Measurements from ENCODE around the gene AMZ2.
A peak's percentile ranks its signal among the peaks of the same experiment; 100 is the strongest.

The AMZ2 gene

GRCh38 chr17:68292689-68293040, 44.8 kb downstream of the AMZ2 start:
- no peak for DNase-seq

DNA sequence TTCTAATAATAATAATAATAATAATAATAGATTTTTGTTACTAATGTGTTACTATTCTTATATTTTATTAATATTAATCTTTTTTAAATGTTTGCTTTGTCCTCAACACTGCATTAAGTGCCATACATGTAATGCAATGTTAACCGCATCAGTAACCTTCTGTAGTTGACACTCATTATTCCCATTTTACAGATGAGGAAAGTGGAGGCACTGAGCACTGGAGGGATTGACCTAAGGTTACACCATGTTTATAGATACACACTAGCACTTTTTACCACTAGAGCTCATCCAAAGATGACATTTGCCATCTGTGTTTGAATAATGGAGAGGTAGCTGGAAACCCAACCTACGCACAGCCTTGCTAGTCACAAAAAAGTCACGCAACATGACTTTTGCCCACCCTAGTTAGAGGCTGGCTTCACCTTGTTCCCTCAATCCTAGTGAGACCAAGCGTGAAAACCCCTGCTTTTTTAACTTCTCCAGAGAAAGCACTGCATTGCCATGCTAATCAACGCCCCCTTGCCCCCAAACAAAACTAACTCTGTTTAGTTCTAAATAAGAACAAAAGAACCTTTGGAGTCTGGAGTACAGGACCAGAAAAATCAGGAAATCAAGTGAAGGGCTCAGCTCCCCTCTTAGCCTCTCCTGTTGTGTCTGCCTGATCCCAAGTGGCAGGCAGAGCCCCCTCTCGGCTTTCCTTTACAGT, 45.8 kb downstream of the AMZ2 start:
- DNase-seq: no peak

DNA sequence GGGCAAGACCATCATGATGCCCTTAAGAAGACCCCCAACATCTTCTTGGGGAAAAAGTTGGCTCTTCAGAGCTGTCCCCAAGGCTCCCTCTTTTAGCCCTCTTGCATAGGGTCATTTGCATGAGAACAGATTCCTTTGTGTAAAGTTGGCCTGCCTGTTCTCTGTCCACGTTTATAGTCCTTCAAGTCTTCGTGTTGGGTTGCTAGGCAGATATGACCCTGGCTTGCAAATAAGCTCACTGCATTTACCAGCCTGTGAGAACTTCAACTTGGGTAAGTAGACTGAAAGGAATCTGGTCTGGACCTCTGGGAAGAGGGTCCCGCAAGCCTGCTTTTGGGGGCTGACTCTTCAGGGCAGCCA, 46.3 kb downstream of the AMZ2 start:
- no peak for DNase-seq

GRCh38 chr17:68294617-68295016, 46.8 kb downstream of the AMZ2 start:
- no peak for DNase-seq

DNA sequence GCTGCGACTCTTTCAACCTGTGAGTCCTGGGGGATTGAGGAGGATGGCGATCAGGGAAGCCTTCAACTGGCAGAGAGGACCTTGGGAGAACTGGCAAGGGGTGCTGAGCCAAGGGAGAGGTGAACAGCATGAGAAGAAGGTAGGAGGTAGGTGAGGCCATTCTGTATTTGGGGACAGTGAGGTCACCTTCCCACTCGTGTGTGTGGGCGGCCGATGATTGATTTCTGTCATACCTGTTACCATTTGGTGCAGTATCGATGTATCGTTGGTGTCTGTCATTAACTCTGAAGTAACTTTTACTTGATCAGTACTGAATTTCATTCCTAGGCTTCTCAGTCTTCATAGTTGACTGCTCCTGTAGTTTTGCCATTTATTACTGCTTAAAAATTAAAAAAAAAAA, 47.2 kb downstream of the AMZ2 start:
- DNase-seq: no peak

DNA sequence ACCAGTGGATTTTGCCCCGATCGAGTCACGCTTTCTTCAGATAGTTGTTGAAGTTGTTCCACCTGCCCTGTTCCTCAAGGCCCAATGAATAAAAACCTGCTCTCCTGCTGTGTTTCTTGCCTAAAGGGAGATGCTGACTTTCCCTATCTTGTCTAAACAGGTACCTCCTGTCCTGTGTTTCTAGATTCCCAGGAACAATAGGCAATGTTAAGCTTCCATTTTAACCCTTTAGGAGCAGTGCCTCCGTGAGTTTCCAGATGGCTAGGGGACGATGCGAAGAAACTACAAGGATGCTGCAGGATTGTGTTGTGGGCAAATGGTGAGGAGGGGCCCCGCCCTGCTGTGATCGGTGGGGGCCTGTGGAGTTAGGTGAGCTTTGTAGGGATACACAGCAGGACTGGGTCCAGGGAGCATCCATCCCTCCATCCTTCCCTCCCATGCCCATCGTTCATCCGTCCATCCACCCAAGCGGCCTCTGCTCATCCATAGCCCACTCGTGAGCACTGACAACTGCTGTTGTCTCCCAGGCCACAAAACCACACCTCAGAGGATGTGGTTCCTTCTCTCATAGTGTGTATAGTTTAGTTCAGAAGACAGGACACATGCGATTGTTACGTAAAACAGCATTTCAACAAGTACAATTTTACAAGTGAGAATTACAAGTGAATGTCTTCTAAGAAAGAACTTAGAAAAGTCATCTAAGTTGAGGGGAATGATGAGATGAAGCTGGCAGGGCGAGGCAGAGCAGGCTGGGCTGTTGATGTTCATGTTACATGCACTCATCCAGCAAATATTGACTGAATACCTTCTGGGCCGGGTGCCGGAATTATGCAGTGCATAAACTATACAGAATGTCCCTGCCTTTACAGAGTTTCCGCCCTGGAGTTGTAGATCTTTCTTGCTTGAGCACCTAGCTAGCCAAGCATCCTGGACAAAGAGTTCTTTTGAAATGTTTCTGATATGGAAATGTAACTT, 48.7 kb downstream of the AMZ2 start:
- no peak for DNase-seq

- no peak for DNase-seq
Observed at GRCh38 chr17:68297195-68297594, 49.4 kb downstream of the AMZ2 start.

DNA sequence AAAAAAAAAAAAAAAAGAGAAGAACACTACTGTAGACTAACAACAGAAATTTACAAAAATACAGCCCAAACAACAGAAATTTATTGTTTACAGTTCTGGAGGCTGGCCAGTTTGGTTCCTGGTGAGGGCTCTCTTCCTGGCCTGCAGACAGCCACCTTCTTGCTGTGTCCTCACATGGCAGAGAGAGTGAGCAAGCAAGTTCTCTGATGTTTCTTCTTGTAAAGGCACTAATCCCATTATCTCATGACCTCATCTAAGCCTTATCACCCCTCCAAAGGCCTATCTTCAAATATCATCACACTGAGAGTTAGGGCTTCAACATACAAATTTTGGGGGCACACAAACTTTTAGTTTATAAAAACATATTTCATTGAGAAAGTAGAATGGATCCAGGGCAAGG, 50.8 kb downstream of the AMZ2 start:
- no peak for DNase-seq

DNA sequence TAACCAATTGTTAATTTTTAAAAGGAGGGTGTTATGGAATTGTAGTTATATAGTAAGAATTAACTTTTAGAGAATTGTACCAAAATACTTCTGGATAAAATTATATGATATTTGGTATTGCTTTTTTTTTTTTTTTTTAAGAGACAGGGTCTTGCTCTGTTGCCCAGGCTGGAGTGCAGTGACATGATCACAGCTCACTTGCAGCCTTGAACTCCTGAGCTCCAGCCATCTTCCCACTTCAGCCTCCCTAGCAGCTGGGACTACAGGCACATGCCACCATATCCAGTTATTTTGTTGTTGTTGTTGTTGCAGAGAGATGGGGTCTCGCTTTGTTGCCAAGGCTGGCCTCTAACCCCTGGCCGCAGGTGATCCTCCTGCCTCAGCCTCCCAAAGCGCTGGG, 52.0 kb downstream of the AMZ2 start:
- no peak for DNase-seq

- DNase-seq: no peak
Observed at GRCh38 chr17:68301438-68301959, 53.7 kb downstream of the AMZ2 start.

- DNase-seq: peak; percentile 19
Observed at GRCh38 chr17:68302066-68302564, 54.3 kb downstream of the AMZ2 start.

DNA sequence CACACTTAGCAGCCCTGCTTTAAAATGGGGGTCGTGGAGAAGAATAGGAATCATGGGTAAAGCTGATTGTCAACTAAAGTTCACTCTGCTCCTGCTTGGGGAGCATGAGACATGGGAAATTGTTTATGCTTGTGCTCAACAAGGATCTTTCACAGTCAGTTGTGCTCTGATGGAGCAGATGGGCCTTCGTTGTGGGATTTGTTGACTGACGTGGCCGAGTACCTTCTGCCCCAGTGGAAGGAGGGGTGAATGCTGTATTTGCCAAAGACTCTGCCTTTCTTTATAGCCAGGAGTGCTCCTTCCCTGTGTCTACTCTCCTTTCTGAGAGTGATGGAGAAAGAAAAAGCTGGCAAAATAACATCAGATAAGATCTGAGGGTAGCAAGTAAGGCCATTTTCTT, 54.8 kb downstream of the AMZ2 start:
- peak; percentile 79 for DNase-seq

GRCh38 chr17:68304706-68305105, 56.9 kb downstream of the AMZ2 start:
- no peak for DNase-seq

DNA sequence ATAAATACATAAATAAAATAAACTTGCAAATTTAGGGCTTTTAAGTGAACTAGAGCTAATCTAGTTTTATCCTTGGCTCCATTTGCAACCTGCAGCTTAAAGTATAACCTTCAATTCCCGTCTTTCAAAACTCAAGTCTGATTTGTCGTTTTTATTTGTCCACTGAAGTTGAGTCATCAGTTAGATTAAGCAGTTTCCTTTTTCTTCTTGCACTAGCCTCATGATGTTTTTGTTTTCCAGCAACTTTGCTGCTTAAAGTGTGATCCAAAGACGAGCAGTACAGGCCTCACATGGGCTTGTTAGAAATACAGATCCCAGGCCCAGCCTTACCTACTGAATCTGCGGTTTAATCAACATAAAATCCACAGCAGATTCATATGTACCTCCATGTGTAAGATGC, 57.3 kb downstream of the AMZ2 start:
- no peak for DNase-seq

Measured in DMS 273 treated with DMSO at 0.1 percent for 48 hours (cell line).